Vagina (tissue), 2 donors: ENCODE data around the gene CCDC12. TPM values are rescaled to one million over a fixed set of nuclear protein-coding genes. Genes with fewer than 3 reads are reported as not detected.

Experiments used
- DNase-seq, 2 donors: peaks; one replicate each; pipeline ENCODE4 v3.0.0-alpha.2; 2017; ENCODE audit errors: extremely low spot score in 2 of 2
- H3K27ac ChIP-seq: fragments of 200-600 bp; sonication (generic); one replicate; pipeline ENCODE4 v1.5.1; 2019
- H3K27me3 ChIP-seq: fragments of 200-600 bp; sonication (generic); one replicate; pipeline ENCODE4 v1.5.1; 2019
- H3K36me3 ChIP-seq, 2 donors: fragments of 200-600 bp; sonication (generic); one replicate each; pipeline ENCODE4 v1.5.1; 2017 to 2019
- H3K4me1 ChIP-seq: fragments of 200-600 bp; sonication (generic); one replicate; pipeline ENCODE4 v1.5.1; 2019
- H3K4me3 ChIP-seq, 2 donors: fragments of 200-600 bp; sonication (generic); 1 replicate in 1 of 2; 2 replicates in 1 of 2; pipeline ENCODE4 v1.5.1; 2016 to 2019
- H3K9me3 ChIP-seq: fragments of 200-600 bp; sonication (generic); one replicate; pipeline ENCODE4 v1.5.1; 2019
- CTCF ChIP-seq, 3 experiments: fragments of 450-650 bp in 2 of 3; fragments of 200-600 bp in 1 of 3; sonication (generic) in 1 of 3; IDR thresholded peaks; one replicate each; pipeline ENCODE4 v1.5.1; 2017 to 2019; ENCODE audit warnings: antibody characterized with exemption in 3 of 3, mild to moderate bottlenecking in 2 of 3, moderate library complexity in 2 of 3
- POLR2A ChIP-seq, 2 donors: fragments of 450-650 bp; IDR thresholded peaks; one replicate each; pipeline ENCODE4 v1.6.1; 2017; ENCODE audit warnings: antibody characterized with exemption in 2 of 2, mild to moderate bottlenecking in 2 of 2, moderate library complexity in 2 of 2
- POLR2AphosphoS5 ChIP-seq, 2 donors: sonication (generic); formaldehyde crosslinking; IDR thresholded peaks; one replicate each; pipeline ENCODE4 v1.9.0; 2017; ENCODE audit warnings: antibody characterized with exemption in 2 of 2, mild to moderate bottlenecking in 2 of 2, low read depth in 1 of 2; ENCODE audit not compliant: insufficient read depth in 1 of 2
- intact Hi-C: fragments of 100-400 bp; cut with DNase I; formaldehyde crosslinking; loops from one replicate; pipeline ENCODE4 v1.15.1; 2023
- total RNA-seq: library from RNA; depleted of rRNA; stranded (reverse); fragments of >200 nt; gene quantifications from one replicate; pipeline ENCODE4 v1.2.3, GENCODE V29; 2016

The CCDC12 gene
- total RNA-seq, 1 donor from 2014 or later: 55.5 TPM

- no peak overlapping the region for H3K4me3 ChIP-seq
- intact Hi-C loops: no loop called here
- H3K27me3 ChIP-seq: no peaks in the 10 kb centered on the region
- peaks cover 95% of the 10 kb centered on the region for H3K4me1 ChIP-seq
- no peak for DNase-seq
- no peaks in the 10 kb centered on the region for H3K36me3 ChIP-seq
- peak overlapping the region; percentile 52 for H3K27ac ChIP-seq
- no peak for TF ChIP-seq POLR2AphosphoS5 (IDR thresholded peaks at IDR 0.05; ENCODE audit: insufficient read depth in 1 of 2, low read depth in 1 of 2)
- no peak for TF ChIP-seq POLR2A (IDR thresholded peaks at IDR 0.05)
- no peak for TF ChIP-seq CTCF (IDR thresholded peaks at IDR 0.05)
- H3K9me3 ChIP-seq: no peaks in the 10 kb centered on the region
Measured at GRCh38 chr3:46957092-46957820, 19.3 kb downstream of the CCDC12 start.

GRCh38 chr3:46955801-46956259 lies 20.7 kb downstream of the CCDC12 start:
- TF ChIP-seq POLR2AphosphoS5 (IDR thresholded peaks at IDR 0.05; ENCODE audit: insufficient read depth in 1 of 2, low read depth in 1 of 2) (no peak), POLR2A (IDR thresholded peaks at IDR 0.05) (no peak), CTCF (IDR thresholded peaks at IDR 0.05) (no peak)
- no peaks in the 10 kb centered on the region for H3K36me3 ChIP-seq
- DNase-seq: no peak
- peaks cover 92% of the 10 kb centered on the region for H3K4me1 ChIP-seq
- intact Hi-C loops: no loop called here
- no peak overlapping the region for H3K4me3 ChIP-seq
- H3K9me3 ChIP-seq: no peaks in the 10 kb centered on the region
- H3K27ac ChIP-seq: peak overlapping the region; percentile 52
- no peaks in the 10 kb centered on the region for H3K27me3 ChIP-seq

- no peaks in the 10 kb centered on the region for H3K36me3 ChIP-seq
- H3K27ac ChIP-seq: peak overlapping the region; percentile 51
- no peak overlapping the region for H3K4me3 ChIP-seq
- no peaks in the 10 kb centered on the region for H3K27me3 ChIP-seq
- intact Hi-C loops: no loop called here
- TF ChIP-seq POLR2AphosphoS5 (IDR thresholded peaks at IDR 0.05; ENCODE audit: insufficient read depth in 1 of 2, low read depth in 1 of 2) (no peak), POLR2A (IDR thresholded peaks at IDR 0.05) (no peak), CTCF (IDR thresholded peaks at IDR 0.05) (no peak)
- no peak for DNase-seq
- peaks cover 92% of the 10 kb centered on the region for H3K4me1 ChIP-seq
- no peaks in the 10 kb centered on the region for H3K9me3 ChIP-seq
Measured at GRCh38 chr3:46955157-46955556, 21.4 kb downstream of the CCDC12 start.

- TF ChIP-seq CTCF (IDR thresholded peaks at IDR 0.05): no peak
- TF ChIP-seq POLR2AphosphoS5 (IDR thresholded peaks at IDR 0.05; ENCODE audit: insufficient read depth in 1 of 2, low read depth in 1 of 2): no peak
- no peak for TF ChIP-seq POLR2A (IDR thresholded peaks at IDR 0.05)
- no peak for DNase-seq
- Histone ChIP-seq H3K9me3 (no peaks in the 10 kb centered on the region), H3K4me3 (no peak overlapping the region), H3K27me3 (no peaks in the 10 kb centered on the region), H3K27ac (peak overlapping the region; percentile 16), H3K36me3 (no peaks in the 10 kb centered on the region), H3K4me1 (peaks cover 92% of the 10 kb centered on the region)
- intact Hi-C loops: no loop called here
Measured at GRCh38 chr3:46954178-46954577, 22.4 kb downstream of the CCDC12 start.
